HepG2 (cell line): ENCODE results near the gene OSBPL2. TPM values are rescaled to one million over a fixed set of nuclear protein-coding genes. Genes with fewer than 3 reads are reported as not detected.
A peak's percentile ranks its signal among the peaks of the same experiment; 100 is the strongest.

Experiments
- DPF2 ChIP-seq: sonication (generic); formaldehyde crosslinking; IDR thresholded peaks from 2 replicates; pipeline ENCODE4 v1.4.0; 2020; ENCODE audit warnings: mild to moderate bottlenecking, low read depth, missing genetic modification reagents, borderline replicate concordance
- FOXA3 ChIP-seq: IDR thresholded peaks from 2 replicates; pipeline ENCODE4 v1.6.1; 2016; ENCODE audit warnings: missing genetic modification reagents, missing compliant biosample characterization
- GRHL1 ChIP-seq: sonication (generic); formaldehyde crosslinking; conservative IDR thresholded peaks from 2 replicates; pipeline ENCODE4 v1.8.0; 2022; ENCODE audit warnings: missing genetic modification reagents
- HMGXB3 ChIP-seq: sonication (generic); formaldehyde crosslinking; IDR thresholded peaks from 2 replicates; pipeline ENCODE4 v1.4.0; 2020; ENCODE audit warnings: missing genetic modification reagents, borderline replicate concordance
- KDM5A ChIP-seq: fragments of 200-600 bp; sonication (generic); IDR thresholded peaks from 2 replicates; pipeline ENCODE4 v1.7.0; 2018; ENCODE audit warnings: antibody characterized with exemption, mild to moderate bottlenecking, low read length, borderline replicate concordance
- KLF16 ChIP-seq, 2 experiments: sonication (generic) in 1 of 2; formaldehyde crosslinking in 1 of 2; IDR thresholded peaks; 2 replicates each; pipeline versions ENCODE4 v1.6.1 to v1.8.0; 2016 to 2023; ENCODE audit warnings: missing genetic modification reagents in 2 of 2, missing compliant biosample characterization in 1 of 2
- MXD4 ChIP-seq: IDR thresholded peaks from 2 replicates; pipeline ENCODE4 v1.6.1; 2016; ENCODE audit warnings: mild to moderate bottlenecking, missing biosample characterization, missing genetic modification reagents
- NAIF1 ChIP-seq: sonication (generic); formaldehyde crosslinking; IDR thresholded peaks from 2 replicates; pipeline ENCODE4 v1.5.0; 2020; ENCODE audit warnings: mild to moderate bottlenecking, missing genetic modification reagents, borderline replicate concordance
- RCOR2 ChIP-seq: IDR thresholded peaks from 2 replicates; pipeline ENCODE4 v1.6.1; 2016; ENCODE audit warnings: missing biosample characterization, missing genetic modification reagents
- SNAPC4 ChIP-seq: sonication (generic); formaldehyde crosslinking; IDR thresholded peaks from 2 replicates; pipeline ENCODE4 v1.4.0; 2020; ENCODE audit warnings: mild to moderate bottlenecking, missing genetic modification reagents
- SRY ChIP-seq: sonication (generic); formaldehyde crosslinking; IDR thresholded peaks from 2 replicates; pipeline ENCODE4 v1.8.0; 2022; ENCODE audit warnings: mild to moderate bottlenecking, missing genetic modification reagents
- STAG1 ChIP-seq: sonication (generic); formaldehyde crosslinking; IDR thresholded peaks from 2 replicates; pipeline ENCODE4 v1.4.0; 2020; ENCODE audit warnings: missing genetic modification reagents
- TFE3 ChIP-seq: IDR thresholded peaks from 2 replicates; pipeline ENCODE4 v1.6.1; 2016
- ZNF414 ChIP-seq: sonication (generic); formaldehyde crosslinking; IDR thresholded peaks from 2 replicates; pipeline ENCODE4 v1.5.0; 2020; ENCODE audit warnings: missing genetic modification reagents
- ZNF619 ChIP-seq: sonication (generic); formaldehyde crosslinking; IDR thresholded peaks from 2 replicates; pipeline ENCODE4 v1.4.0; 2020; ENCODE audit warnings: mild to moderate bottlenecking, missing genetic modification reagents
- polyA plus RNA-seq, 8 experiments: library from polyadenylated mRNA; depleted of rRNA in 3 of 8; stranded (reverse) in 7 of 8; unstranded in 1 of 8; fragments of >200 nt; fragmentation: Illumina TruSeq in 4 of 8; extraction: Trizol in 4 of 8; gene quantifications; 2 replicates each; pipeline versions ENCODE4 v1.2.1 to v1.2.3, GENCODE V29; 2011 to 2016; ENCODE audit warnings: low read depth in 4 of 8, missing spikeins in 1 of 8, mixed read lengths in 1 of 8; ENCODE audit not compliant: insufficient read depth in 1 of 8
- total RNA-seq, 5 experiments: library from RNA; depleted of rRNA; stranded (reverse); fragments of >200 nt; fragmentation: Illumina TruSeq; extraction: Trizol; gene quantifications; 2 replicates each; pipeline ENCODE4 v1.2.3, GENCODE V29; 2016; ENCODE audit warnings: low read depth in 1 of 5

Gene OSBPL2
- total and polyA plus RNA-seq, 2 of the 13 experiments (the other 11 are each of a cell fraction or from before 2014, with no cell fraction given): 18.5 to 37.4 TPM

- TF ChIP-seq TFE3 (peak; percentile 91), SNAPC4 (CRISPR knock-in tag) (peak; percentile 57; the same call in 1 of the 2 replicates), SRY (CRISPR knock-in tag) (no peak), GRHL1 (CRISPR knock-in tag) (no peak), ZNF619 (CRISPR knock-in tag) (0 out of 2 replicates have a peak, but pooled peaks have one; percentile 6), MXD4 (CRISPR knock-in tag) (peak; percentile 90), STAG1 (CRISPR knock-in tag) (no peak), RCOR2 (no peak; the same call in 1 of the 2 replicates), DPF2 (CRISPR knock-in tag) (no peak), KDM5A (no peak), FOXA3 (CRISPR knock-in tag) (peak; percentile 82), ZNF414 (CRISPR knock-in tag) (peak; percentile 96), NAIF1 (CRISPR knock-in tag) (no peak), HMGXB3 (no peak), KLF16 (CRISPR knock-in tag; IDR thresholded peaks at IDR 0.05) (no peak; a peak in 2 of 4 replicates)
These were observed at the start of gene OSBPL2 (continued) for GRCh38 chr20:62237801-62238568.
